T1000 (cell line): ENCODE results near the gene NTN5.
"Not testable (repeated sequence)": the region's sequence is repeated elsewhere in the genome, so short reads cannot be mapped to it uniquely, and the experiment has no call there.

Experiments used
- DNase-seq: peaks from one replicate; lab custom pipeline; 2025; ENCODE audit warnings: mixed read lengths; lab: John Stamatoyannopoulos, UW

NTN5 gene

DNA sequence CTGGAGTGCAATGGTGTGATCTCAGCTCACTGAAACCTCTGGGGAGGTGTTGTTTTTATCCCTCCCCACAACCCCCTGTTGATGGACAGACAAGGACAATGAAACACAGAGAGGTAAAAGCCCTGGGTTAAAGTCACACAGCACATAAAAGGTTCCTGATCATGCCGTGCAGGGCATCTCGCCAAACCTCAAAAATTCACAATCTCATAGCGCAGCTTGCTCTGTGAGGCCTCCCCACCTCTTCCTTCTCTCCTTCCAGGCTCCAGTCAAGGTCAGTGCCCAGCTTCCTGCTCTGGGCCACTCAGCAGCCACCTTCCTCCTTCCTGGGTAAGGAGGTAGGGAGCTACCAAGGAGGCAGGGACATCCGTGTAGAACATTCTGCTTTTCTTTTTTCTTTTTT, 25.2 kb upstream of the NTN5 start:
- no peak for DNase-seq

DNA sequence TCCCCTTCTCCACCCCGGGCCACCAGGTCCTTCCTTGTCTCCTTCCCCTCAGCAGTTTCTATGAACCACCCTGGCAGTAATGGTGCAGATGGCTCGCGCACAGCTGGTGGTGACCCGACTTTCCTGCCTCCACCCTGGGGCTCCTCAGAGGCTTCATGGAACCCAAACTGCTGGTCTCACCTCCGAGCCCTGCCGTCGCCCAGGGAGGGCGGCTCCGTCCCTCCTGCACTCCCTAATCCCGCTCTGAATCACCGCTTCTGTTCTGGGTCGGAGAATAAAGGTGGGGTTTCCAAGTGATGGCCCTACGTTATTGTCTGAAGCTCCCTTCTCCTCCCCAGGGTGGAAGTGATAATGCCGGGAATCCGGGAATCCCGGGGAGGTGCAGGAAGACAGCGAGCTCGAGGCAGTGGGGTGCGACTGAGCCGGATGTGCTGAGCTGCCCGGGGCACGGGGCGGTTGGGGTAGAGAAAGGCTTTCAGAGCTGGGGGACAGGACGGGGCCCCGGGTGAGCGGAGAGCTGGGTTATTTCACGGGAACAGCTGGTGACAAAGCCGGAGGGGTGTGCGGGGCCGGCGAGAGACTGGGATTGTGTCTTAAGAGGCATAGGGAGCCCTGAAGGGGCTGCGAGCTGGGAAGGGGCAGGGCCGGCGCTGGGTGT, 23.7 kb upstream of the NTN5 start:
- DNase-seq = no peak

DNA sequence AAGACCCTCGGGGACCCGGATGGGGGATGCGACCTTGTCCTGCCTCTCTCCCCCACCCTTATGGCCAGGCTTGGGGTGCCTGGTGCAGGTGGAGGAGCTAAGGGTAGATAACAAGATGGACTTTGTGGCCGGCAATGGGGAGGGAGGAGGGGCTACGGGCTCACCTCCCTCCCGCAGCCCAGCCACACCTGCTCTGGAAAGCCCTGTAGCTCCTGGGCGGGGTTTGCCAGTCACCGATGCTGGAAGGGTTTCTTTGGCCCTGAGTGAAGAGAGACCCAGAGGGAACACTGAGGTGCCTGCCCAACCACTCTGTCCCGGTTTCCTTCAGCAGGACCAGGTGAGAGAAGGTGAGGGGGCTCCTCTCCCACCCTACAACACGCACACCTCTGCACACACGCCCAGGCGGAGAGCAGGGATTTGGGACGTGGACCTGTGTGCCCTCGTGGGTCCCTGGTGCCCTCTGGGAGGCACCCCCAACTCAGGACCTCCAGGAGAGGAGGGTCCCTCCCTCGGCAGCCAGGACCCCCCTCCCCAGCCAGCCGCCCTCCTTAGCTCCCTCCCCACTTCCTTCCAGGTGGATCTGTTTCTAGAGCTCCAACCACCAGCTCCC, 23.0 kb upstream of the NTN5 start, which contains the start of gene FUT2:
Gene FUT2, plus strand, starts transcription at position 229 of the 610 bp plus-strand sequence. CDS start 6,986 bp downstream, outside the sequence.
- no peak for DNase-seq

DNA sequence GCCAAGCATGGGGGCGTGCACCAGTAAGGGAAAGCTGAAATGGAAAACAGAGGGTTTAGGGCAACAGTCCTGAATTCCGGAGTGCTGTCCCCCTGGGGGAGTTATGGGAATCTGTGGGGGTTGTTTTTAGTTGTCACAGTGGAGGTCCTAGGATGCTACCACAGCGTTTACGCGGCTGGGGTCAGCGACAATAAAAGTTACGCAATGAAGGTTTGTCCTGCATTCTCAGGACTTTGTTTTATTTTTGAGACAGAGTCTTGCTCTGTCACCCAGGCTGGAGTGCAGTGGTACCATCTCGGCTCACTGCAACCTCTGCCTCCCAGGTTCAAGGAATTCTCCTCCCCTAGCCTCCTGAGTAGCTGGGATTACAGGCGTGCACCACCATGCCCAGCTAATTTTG, 20.8 kb upstream of the NTN5 start:
- not testable (repeated sequence) for DNase-seq

DNA sequence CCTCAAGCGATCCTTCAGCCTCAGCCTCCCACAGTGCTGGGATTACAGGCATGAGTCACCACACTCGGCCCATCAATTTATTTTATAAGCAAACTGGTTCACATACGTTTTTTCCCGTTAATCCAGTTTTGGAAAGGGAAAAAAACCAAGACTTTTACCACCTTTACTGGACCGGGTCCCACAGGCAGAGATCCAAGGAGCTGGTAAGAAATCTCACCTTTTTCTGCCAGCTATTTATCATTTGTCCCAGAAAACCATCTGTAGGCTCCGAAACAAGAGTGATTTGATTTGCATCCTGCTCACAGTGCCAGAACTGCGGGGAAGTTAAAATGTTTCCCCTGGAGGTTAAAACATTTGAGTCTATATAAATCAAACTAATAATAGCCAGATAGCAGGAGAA, 16.6 kb upstream of the NTN5 start:
- no peak for DNase-seq

DNA sequence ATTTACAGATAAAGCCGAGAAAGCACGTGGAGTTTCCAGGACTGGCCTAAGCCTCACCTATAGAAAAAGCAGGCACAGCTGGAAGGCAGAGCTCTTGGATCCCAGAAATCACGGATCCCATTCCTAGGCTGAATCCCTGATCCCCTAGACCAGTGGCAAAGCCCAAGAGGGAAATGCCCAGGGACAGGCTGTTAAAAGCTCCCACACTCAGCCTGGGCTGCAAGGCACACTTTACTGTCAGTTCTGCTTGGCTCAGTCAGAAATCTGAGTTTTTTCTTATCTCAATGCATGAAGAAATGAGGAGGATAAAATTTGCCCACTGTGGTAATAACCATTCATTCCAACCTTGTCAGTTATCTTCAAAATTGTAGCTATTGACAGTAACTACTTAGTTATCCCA, 15.0 kb upstream of the NTN5 start:
- DNase-seq = no peak

DNA sequence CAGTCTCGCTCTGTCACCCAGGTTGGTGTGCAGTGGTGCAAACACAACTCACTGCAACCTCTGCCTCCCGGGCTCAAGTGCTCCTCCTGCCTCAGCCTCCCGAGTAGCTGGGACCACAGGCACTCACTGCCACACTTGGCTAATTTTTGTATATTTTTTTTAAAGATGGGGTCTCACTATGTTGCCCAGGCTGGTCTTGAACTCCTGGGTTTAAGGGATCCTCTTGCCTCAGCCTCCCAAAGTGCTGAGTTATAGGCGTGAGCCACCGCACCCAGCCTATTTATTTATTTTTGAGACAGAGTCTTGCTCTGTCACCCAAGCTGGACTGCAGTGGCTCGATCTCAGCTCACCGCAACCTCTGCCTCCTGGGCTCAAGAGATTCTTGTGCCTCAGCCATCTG, 13.8 kb upstream of the NTN5 start:
- DNase-seq = not testable (repeated sequence)

DNA sequence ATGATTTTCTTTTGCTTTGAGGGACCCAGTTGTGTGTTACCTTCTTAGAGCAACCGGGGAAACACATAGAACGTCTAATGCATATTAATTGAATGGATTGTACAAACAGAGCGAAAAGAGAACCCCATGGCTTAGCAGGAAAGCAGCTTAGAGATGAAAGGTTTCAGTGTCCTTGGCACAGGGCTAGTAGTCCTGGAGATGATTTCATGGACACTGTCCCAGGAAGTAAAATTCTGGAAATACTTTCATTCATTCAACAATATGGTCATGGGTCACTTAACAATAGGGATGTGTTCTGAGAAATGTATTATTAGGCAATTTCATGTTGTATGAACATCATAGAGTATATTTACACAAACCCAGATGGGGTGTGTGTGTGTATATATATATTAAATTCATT, 13.3 kb upstream of the NTN5 start:
- DNase-seq = no peak

DNA sequence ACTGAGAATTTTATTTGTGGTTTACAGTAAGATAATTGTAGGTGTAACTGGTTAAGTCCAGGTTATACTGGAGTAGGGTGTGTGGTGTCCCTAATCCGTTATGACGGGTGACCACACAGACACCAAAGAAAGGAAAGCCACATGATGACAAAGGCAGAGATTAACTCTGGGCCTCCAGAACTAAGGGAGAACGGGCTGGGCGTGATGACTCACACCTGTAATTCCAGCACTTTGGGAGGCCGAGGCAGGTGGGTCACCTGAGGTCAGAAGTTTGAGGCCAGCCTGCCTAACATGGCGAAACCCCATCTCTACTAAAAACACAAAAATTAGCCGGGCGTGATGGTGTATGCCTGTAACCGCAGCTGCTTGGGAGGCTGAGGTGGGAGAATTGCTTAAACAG, 12.8 kb upstream of the NTN5 start:
- DNase-seq = no peak

DNA sequence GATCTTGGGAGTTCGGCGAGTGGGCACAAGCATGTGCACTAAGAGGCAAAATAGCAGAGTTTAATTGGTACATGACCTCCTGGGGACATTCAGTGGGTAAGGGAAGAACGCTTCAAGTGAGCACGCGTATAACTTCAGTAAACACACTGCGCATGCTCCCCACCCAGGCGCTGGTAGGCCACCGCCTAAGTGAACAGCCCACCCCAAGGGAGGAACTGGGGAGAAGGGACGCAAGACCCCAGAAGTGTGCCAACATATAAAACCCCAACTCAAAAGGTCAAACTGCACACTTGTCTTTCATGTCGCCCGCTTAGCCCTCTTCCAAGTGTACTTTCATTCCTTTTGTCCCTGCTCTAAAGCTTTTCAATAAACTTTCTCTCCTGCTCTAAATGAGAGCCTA, 10.5 kb upstream of the NTN5 start:
- DNase-seq = no peak

DNA sequence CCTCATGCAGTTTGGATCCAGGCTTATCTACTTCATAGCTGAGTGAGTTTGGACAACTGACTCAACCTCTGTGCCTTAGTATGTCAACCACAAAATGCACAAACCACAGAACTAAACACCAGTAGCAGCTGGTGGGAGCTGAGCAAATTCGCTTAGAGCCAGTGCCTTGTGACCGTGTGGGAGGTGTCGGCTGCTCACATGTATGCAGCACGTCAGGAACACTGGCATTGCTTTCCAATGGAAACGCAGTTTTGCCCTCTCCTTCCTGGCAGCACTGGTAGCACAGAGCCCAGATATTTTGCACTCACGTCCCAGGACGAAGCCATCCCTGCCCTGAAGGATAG, 8.3 kb upstream of the NTN5 start:
- no peak for DNase-seq

DNA sequence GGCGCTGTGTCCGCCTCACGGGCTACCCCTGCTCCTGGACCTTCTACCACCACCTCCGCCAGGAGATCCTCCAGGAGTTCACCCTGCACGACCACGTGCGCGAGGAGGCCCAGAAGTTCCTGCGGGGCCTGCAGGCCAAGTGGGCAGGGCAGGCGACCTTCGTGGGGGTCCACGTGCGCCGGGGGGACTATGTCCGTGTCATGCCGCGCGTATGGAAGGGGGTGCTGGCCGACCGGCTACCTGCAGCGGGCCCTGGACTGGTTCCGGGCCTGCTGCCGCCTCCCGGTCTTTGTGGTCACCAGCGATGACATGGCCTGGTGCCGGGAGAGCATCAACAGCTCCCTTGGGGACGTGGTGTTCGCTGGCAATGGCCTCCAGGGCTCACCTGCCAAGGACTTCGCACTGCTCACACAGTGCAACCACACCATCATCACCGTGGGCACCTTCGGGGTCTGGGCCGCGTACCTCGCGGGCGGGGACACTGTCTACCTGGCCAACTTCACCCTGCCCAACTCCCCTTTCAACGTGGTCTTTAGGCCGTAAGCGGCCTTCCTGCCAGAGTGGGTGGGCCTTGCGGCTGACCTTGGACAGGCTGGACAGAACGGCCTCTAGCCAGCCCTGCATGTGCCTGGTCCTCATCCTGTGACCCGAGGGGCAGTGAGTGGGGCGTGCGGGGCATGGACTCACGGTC, 7.8 kb upstream of the NTN5 start:
- DNase-seq = no peak

DNA sequence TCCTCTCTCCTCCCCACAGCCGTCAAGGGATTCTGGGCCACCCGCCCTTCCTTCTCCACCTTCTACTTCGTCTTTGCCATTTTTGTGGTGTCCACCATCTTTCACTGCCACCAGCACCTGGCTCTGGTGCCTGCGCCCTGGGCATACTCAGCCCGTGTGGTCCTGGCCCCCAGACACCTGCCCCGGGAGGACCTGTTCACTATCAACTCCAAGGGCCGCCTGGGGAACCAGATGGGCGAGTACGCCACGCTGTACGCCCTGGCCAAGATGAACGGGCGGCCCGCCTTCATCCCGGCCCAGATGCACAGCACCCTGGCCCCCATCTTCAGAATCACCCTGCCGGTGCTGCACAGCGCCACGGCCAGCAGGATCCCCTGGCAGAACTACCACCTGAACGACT, 7.2 kb upstream of the NTN5 start:
- DNase-seq = not testable (repeated sequence)

DNA sequence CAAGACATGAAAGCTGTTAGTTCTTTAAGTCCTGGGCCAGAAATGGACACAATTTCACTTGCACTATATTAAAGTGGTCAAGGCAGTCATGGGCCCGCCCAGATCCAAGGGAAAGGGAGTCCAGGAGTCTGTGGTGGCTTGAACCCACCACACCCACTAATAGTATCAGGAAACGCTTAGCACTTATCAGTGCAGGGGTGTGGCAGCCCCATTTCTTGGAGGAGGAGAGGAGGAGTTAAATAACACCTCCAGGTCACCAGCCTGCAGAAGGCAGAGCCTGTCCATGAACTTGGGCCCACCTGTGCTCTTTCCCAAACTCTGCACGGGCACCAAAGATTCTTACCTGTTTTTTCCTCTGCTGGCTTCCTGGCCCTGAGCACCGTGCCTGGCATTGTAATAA, 5.4 kb upstream of the NTN5 start:
- no peak for DNase-seq

DNA sequence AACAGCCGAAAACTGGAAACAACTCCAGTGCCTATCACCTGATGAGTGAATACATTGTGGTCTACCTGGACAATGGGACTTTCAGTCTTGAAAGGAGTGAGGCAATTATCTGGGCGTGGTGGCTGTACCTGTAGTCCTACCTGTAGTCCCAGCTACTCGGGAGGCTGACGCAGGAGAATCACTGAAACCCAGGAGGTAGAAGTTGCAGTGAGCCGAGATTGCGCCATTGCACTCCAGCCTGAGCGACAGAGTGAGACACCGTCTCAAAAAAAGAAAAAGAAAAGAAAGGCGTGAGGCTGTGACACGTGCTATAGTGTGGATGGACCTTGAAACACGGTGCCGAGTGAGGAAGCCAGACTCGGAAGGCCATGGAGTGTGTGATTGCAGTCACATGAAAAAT, 4.1 kb upstream of the NTN5 start:
- DNase-seq = no peak

DNA sequence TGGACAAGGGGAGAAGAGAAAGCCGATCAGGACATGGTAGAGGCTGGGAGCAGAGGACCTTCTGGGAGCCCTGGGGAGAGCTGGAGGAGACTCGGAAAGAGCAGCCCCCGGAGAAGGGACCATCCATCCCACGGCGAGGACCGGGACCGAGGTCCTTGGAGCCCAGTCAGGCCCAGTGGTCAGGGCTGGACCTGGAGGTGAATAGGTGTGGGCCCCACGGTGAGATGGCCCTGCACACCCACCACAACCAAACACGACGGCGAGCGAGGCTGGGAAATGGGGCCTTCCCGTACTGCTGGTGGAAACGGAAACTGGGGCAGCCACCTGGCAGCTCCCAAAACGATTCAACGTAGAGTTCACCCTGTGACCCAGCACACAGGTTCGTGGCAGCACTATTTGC, 3.7 kb upstream of the NTN5 start:
- no peak for DNase-seq

DNA sequence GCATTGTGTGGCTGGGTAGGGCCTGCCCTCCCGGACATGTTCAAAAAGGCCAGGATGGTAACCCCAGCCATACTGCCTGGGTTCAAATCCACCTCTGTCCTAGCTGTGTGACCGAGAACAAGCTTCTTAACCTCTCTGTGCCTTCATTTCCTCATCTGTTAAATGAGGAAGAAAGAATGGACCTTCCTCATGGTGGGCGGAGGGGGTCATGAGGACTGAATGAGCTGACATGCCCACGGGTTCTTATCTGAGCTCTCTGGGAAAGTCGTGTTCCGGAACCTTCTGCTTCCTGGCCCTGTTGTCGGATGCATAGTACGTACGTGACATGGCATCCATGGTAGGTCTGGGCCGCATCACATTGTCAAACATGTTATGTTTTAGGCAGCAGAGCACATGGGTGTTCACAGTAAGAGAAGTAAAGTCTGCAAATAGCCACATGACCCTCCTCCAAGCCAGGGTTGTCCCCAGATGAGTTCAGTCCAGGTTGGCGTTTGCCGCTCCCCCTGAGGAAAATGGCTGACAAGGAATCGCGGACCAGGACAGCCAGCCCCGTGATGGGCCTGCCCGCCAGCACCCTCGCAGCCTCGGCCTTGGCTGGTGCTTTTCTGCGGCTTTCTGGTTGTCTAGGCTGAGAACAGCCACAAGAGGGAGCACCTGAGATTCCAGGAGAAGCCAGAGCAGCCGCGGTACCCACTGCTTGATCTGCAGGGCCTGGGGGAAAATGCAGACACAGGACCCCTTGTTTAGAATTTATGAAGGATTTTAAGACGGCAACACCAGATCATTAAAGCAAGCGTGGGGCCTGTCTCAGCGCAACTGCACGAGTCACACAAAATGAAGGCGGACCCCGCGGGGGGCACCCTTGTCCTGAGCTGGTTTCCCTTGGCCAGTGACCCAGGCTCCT, 2.4 kb upstream of the NTN5 start:
- DNase-seq = peak; percentile 44

DNA sequence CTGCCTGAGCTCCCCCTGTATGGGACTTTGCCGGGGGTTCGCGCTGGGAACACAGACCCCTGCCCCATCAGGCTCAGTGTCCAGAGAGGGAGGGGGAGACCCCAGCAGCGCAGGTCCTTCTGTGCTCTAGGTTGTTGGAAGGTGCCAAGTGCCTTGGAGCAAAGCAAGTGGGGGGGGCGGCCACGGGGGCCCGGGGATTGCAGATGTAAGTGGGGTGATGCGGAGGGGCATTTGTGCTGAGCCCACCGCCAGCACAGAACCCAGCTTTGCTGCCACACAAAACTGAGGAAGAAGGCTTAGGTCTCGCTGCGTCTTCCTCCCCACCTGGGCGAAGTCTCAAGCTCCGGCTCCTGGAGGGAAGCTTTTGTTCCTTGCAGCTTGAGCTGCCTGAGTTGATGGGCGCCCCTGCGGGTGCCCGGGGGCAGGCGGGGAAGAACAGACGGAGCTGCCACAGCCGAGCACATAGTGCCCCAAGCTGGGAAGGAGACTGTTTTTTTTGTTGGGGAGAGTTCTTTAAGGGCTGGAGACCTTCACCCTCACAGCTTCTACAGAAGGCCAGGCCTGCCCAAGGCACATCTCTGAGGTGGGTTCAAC, 1.5 kb upstream of the NTN5 start:
- no peak for DNase-seq

DNA sequence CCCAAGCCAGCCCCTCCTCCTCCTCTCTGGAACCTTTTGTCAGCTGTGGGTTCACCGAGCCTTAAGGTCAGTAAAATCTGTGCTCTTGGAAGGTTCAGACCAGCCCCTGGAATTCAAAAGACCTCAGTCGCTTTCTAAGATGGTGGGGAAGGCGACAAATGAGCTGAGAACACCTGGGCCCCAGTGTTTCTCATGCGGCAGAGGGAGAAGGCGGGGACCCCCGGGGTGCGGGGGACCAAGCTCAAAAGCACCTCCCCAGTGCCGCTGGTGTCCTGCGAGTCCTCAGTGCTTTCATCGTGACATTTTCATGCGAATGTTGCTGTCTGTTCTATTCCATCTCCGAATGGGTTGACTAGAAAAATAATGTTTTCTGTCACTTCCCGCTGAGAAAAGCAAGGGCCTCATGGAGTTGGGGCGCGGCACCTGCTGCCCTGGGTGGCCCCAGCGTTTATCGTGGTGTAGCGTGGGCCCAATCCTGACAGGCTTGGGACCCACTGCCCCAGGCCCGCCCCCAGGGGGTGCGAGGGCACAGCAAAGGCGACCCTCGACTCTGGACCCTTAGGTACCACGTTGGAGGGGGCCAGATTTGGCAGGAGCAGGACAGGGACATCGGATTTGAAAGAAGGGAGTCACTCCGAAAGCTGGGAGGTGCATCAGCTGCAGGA, 751 bp upstream of the NTN5 start:
- DNase-seq = no peak

DNA sequence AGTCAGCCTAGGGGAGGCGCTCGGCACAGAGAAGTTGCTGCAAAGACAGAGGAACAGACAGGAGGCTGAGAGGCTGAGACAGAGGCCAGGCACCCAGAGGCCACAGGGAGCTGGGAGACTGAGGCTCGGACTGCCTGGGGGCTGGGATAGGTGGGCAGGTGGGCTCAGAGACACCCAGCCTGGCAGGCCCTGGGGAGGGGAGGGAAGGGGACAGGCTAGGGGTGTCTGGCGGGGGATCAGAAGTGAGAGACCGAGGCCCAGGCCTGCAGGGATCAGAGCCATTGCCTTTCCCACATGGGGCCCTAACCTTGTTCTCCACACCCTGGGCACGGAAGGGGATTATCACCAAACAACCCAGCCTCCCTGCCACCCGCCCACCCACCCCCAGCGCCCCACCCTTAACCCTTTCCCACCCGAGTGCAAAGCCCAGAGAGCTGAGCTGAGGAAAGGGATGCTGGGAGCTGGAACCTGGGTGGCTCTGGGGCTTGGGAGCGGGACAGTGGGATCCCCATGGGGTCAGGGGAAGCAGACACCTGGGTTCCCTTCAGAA, 1.3 kb downstream of the NTN5 start:
- no peak for DNase-seq

DNA sequence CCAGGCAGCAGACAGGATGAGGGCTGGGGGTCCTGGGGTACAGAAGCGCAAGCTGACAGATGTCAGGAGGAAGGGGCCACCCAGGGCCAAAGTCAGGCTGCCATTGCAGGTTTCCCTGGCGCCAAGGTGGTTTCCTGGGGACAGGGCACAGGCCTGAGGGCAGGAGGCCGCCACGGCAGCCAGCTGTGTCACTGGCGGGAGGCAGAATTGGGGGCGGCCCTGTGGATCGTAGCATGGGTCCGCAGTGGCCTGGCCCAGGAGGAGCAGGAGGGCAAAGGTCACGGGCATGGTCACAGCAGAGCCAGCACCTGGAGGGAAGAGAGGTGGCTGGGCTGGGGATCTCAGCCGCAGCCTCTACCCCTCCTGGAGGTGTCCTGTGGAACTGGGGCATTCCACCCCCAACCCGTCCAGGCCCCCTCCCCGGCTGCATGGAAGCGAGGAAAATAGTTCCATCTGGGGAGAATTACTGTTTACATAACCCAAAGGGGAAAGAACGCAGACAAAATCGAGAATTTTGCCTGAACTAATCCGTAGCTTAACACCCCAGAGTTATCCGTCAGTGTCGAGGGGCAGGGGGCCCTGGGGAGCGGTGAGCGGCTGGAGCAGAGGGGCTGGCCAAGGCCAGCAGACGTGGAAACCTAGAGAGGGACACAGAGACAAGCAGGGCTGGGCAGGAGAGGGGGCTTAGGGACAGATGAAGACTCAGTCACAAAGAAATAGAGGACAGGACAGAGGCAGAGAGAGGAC, 1.9 kb downstream of the NTN5 start:
- no peak for DNase-seq
